SKM-1 treated with dmso at 0.1 percent for 144 hours (cell line): ENCODE data around the gene CTBP2.

Experiments used
- DNase-seq: peaks from one replicate; lab custom pipeline; 2025; ENCODE audit not compliant: unreplicated experiment; lab: John Stamatoyannopoulos, UW

Gene CTBP2

GRCh38 chr10:125011926-125012705 lies 148.2 kb downstream of the CTBP2 start:
- DNase-seq: no peak

- DNase-seq: no peak
Measured at GRCh38 chr10:125011171-125011925, 149.0 kb downstream of the CTBP2 start.

- DNase-seq: no peak
Measured at GRCh38 chr10:125010362-125010761, 150.0 kb downstream of the CTBP2 start.

GRCh38 chr10:125009661-125010161 lies 150.7 kb downstream of the CTBP2 start:
- no peak for DNase-seq

GRCh38 chr10:125008689-125009638 lies 151.4 kb downstream of the CTBP2 start:
- DNase-seq: no peak

GRCh38 chr10:125007436-125007835 lies 152.9 kb downstream of the CTBP2 start:
- no peak for DNase-seq

GRCh38 chr10:125006921-125007426 lies 153.4 kb downstream of the CTBP2 start:
- DNase-seq: no peak

GRCh38 chr10:125006188-125006680 lies 154.1 kb downstream of the CTBP2 start:
- no peak for DNase-seq

- DNase-seq: no peak
Measured at GRCh38 chr10:125005312-125006187, 154.8 kb downstream of the CTBP2 start.

- DNase-seq: no peak
Measured at GRCh38 chr10:125004571-125005311, 155.6 kb downstream of the CTBP2 start.

- DNase-seq: no peak
Measured at GRCh38 chr10:125003901-125004467, 156.4 kb downstream of the CTBP2 start.

- no peak for DNase-seq
Measured at GRCh38 chr10:125003146-125003900, 157.0 kb downstream of the CTBP2 start.

- no peak for DNase-seq
Measured at GRCh38 chr10:125002423-125003145, 157.8 kb downstream of the CTBP2 start.

GRCh38 chr10:125002047-125002422 lies 158.3 kb downstream of the CTBP2 start:
- no peak for DNase-seq

GRCh38 chr10:125001313-125002046 lies 158.9 kb downstream of the CTBP2 start:
- DNase-seq: no peak
